Transverse colon (tissue), 4 donors: ENCODE data around the gene GRIA3. TPM values are rescaled to one million over a fixed set of nuclear protein-coding genes. Genes with fewer than 3 reads are reported as not detected.
A peak's percentile ranks its signal among the peaks of the same experiment; 100 is the strongest.
"Not testable (repeated sequence)": the region's sequence is repeated elsewhere in the genome, so short reads cannot be mapped to it uniquely, and the experiment has no call there.

Source experiments
- DNase-seq: peaks from one replicate; pipeline ENCODE4 v3.0.0-alpha.2; 2019
- H3K27ac ChIP-seq, 4 donors: fragments of 200-600 bp; sonication (generic); 2 replicates each; pipeline ENCODE4 v1.5.1; 2016 to 2018; ENCODE audit warnings: inconsistent platforms in 4 of 4
- H3K27me3 ChIP-seq: fragments of 200-600 bp; sonication (generic); 2 replicates; pipeline ENCODE4 v1.5.1; 2017; ENCODE audit warnings: inconsistent platforms
- H3K36me3 ChIP-seq, 4 donors: fragments of 200-600 bp; sonication (generic); 2 replicates each; pipeline ENCODE4 v1.5.1; 2017 to 2019; ENCODE audit warnings: inconsistent platforms in 4 of 4
- H3K4me1 ChIP-seq, 4 donors: fragments of 200-600 bp; sonication (generic); 2 replicates each; pipeline ENCODE4 v1.5.1; 2017 to 2020; ENCODE audit warnings: inconsistent platforms in 4 of 4
- H3K4me3 ChIP-seq, 4 donors: fragments of 200-600 bp; sonication (generic); 1 replicate in 1 of 4; 2 replicates in 3 of 4; pipeline versions ENCODE4 v1.5.1 to v1.6.1; 2017 to 2019; ENCODE audit warnings: inconsistent platforms in 4 of 4
- H3K9me3 ChIP-seq, 2 donors: fragments of 200-600 bp; sonication (generic); 2 replicates each; pipeline ENCODE4 v1.5.1; 2017 to 2019; ENCODE audit warnings: inconsistent platforms in 2 of 2
- CTCF ChIP-seq, 5 experiments: fragments of 200-600 bp in 3 of 5; fragments of 450-650 bp in 2 of 5; sonication (generic) in 3 of 5; IDR thresholded peaks; 1 replicate in 2 of 5; 2 replicates in 3 of 5; pipeline ENCODE4 v1.5.1; 2016 to 2017; ENCODE audit warnings: antibody characterized with exemption in 5 of 5, inconsistent platforms in 3 of 5, mild to moderate bottlenecking in 2 of 5, moderate library complexity in 1 of 5
- EP300 ChIP-seq: sonication (generic); formaldehyde crosslinking; IDR thresholded peaks from one replicate; pipeline ENCODE4 v1.6.1; 2017; ENCODE audit warnings: antibody characterized with exemption, low read depth
- POLR2A ChIP-seq: fragments of 450-650 bp; IDR thresholded peaks from one replicate; pipeline ENCODE4 v1.6.1; 2016; ENCODE audit warnings: antibody characterized with exemption, mild to moderate bottlenecking, moderate library complexity
- POLR2AphosphoS5 ChIP-seq, 3 donors: sonication (generic); formaldehyde crosslinking; IDR thresholded peaks; one replicate each; pipeline ENCODE4 v1.6.1; 2016; ENCODE audit warnings: antibody characterized with exemption in 3 of 3
- WGBS, 2 donors: methylation state at CpG; one replicate each; pipeline ENCODE4 v1.1.5; 2018; ENCODE audit warnings: low coverage in 1 of 2; 5-methylcytosine and 5-hydroxymethylcytosine counted together
- in situ Hi-C, 4 donors: fragments of 200-750 bp; cut with MboI; loops; one replicate each; pipeline versions ENCODE4 v1.15.0 to v1.15.1; 2017; ENCODE audit warnings: low sequenced_read_pairs in 3 of 4, low pct_ligation_motif_present in 1 of 4, low pct_unique_long_range_greater_than_20kb in 1 of 4
- intact Hi-C: fragments of 100-400 bp; cut with DNase I; formaldehyde crosslinking; loops from one replicate; pipeline ENCODE4 v1.15.1; 2023; ENCODE audit warnings: low total_unique reads
- total RNA-seq, 4 donors: library from RNA; depleted of rRNA; stranded (reverse); fragments of >200 nt; gene quantifications; one replicate each; pipeline ENCODE4 v1.1.0, GENCODE V29; 2016

Gene GRIA3
- total RNA-seq, 4 donors from 2014 or later, result 0.40 to 1.1 (median 0.68) TPM; not detected in 1

GRCh38 chrX:123504047-123504446 is 320.0 kb downstream of the GRIA3 start:
- Histone ChIP-seq H3K4me1 (no peaks in the 10 kb centered on the region), H3K4me3 (no peak overlapping the region), H3K27ac (no peak overlapping the region), H3K36me3 (no peaks in the 10 kb centered on the region), H3K9me3 (no peaks in the 10 kb centered on the region), H3K27me3 (no peaks in the 10 kb centered on the region)
- TF ChIP-seq EP300 (no peak), POLR2AphosphoS5 (IDR thresholded peaks at IDR 0.05) (no peak), CTCF (IDR thresholded peaks at IDR 0.05) (no peak), POLR2A (no peak)
- intact Hi-C loops (no loop called here), in situ Hi-C loops (no loop called here)
- no peak for DNase-seq
- WGBS, 2 donors, result 70% methylated on average over 2 of the region's 2 CpGs; no CpG with 5 or more reads in 1 of the 2 donors

GRCh38 chrX:123504630-123505270 is 320.7 kb downstream of the GRIA3 start:
- H3K9me3 ChIP-seq, result no peaks in the 10 kb centered on the region
- WGBS, 2 donors, result 57% methylated on average over 3 of the region's 3 CpGs; no CpG with 5 or more reads in 1 of the 2 donors
- in situ Hi-C loops, result no loop called here
- intact Hi-C loops, result no loop called here
- no peak for DNase-seq
- H3K27me3 ChIP-seq, result no peaks in the 10 kb centered on the region
- no peak overlapping the region for H3K27ac ChIP-seq
- no peaks in the 10 kb centered on the region for H3K4me1 ChIP-seq
- no peaks in the 10 kb centered on the region for H3K36me3 ChIP-seq
- no peak overlapping the region for H3K4me3 ChIP-seq
- no peak for TF ChIP-seq POLR2AphosphoS5 (IDR thresholded peaks at IDR 0.05)
- TF ChIP-seq CTCF (IDR thresholded peaks at IDR 0.05), result no peak
- TF ChIP-seq EP300, result no peak
- TF ChIP-seq POLR2A, result no peak

- 34 to 57% methylated on average over 3 to 6 of the region's 6 CpGs for WGBS, 2 donors
- DNase-seq, result no peak
- no peak for TF ChIP-seq POLR2AphosphoS5 (IDR thresholded peaks at IDR 0.05)
- no peak for TF ChIP-seq EP300
- no peak for TF ChIP-seq POLR2A
- TF ChIP-seq CTCF (IDR thresholded peaks at IDR 0.05), result no peak
- Histone ChIP-seq H3K36me3 (no peaks in the 10 kb centered on the region), H3K27me3 (no peaks in the 10 kb centered on the region), H3K4me1 (no peaks in the 10 kb centered on the region), H3K4me3 (peak overlapping the region in 2 of 4 donors; percentile 13 to 14), H3K27ac (peak overlapping the region in 2 of 4 donors; percentile 3 to 49), H3K9me3 (no peaks in the 10 kb centered on the region)
- in situ Hi-C loops (no loop called here), intact Hi-C loops (no loop called here)
These were observed 329.7 kb downstream of the GRIA3 start for GRCh38 chrX:123513585-123514278.

- H3K27me3 ChIP-seq, intact Hi-C loops, H3K36me3 ChIP-seq, H3K4me1 ChIP-seq, in situ Hi-C loops, H3K9me3 ChIP-seq: not testable (repeated sequence)
- WGBS, 2 donors, result 85% methylated on average over 26 of the region's 26 CpGs; no CpG with 5 or more reads in 1 of the 2 donors
- Histone ChIP-seq H3K27ac (peak overlapping the region in 2 of 4 donors; percentile 3 to 49), H3K4me3 (peak overlapping the region in 2 of 4 donors; percentile 13 to 14)
- TF ChIP-seq CTCF (IDR thresholded peaks at IDR 0.05), result peak in 2 of 5 experiments; percentile 11 to 22
- DNase-seq, result peak; percentile 17
These were observed 330.2 kb downstream of the GRIA3 start for GRCh38 chrX:123514279-123514640.
